Endothelial cell of umbilical vein (primary cell): ENCODE measurements around the gene SPATS2L.

Source experiments
- CTCF ChIP-seq, 2 donors: IDR thresholded peaks; 1 replicate in 1 of 2; 2 replicates in 1 of 2; pipeline ENCODE4 v1.5.1; 2011; ENCODE audit warnings: low read length in 2 of 2, mild to moderate bottlenecking in 2 of 2, moderate library complexity in 2 of 2, control low read depth in 1 of 2, inconsistent platforms in 1 of 2, low read depth in 1 of 2; ENCODE audit not compliant: insufficient read depth in 1 of 2; ENCODE audit errors: extremely low read depth in 1 of 2
- EZH2 ChIP-seq: IDR thresholded peaks from 2 replicates; pipeline ENCODE4 v1.6.1; 2012; ENCODE audit warnings: borderline replicate concordance, low read depth, mild to moderate bottlenecking, moderate library complexity, low read length, inconsistent platforms; ENCODE audit not compliant: severe bottlenecking
- GATA2 ChIP-seq: IDR thresholded peaks from 2 replicates; pipeline ENCODE4 v1.7.0; 2011; ENCODE audit warnings: low read depth, mild to moderate bottlenecking, moderate library complexity, mixed read lengths, low read length; ENCODE audit not compliant: insufficient read length, insufficient read depth
- JUN ChIP-seq: IDR thresholded peaks from 2 replicates; pipeline ENCODE4 v1.6.1; 2011; ENCODE audit warnings: borderline replicate concordance, low read depth; ENCODE audit not compliant: insufficient read length, insufficient read depth
- MAX ChIP-seq: IDR thresholded peaks from 2 replicates; pipeline ENCODE4 v1.6.1; 2011; ENCODE audit not compliant: insufficient read depth, insufficient read length
- MYC ChIP-seq: IDR thresholded peaks from one replicate; pipeline ENCODE4 v1.6.1; 2011; ENCODE audit warnings: mild to moderate bottlenecking, low read depth, low read length
- POLR2A ChIP-seq: IDR thresholded peaks from 2 replicates; pipeline ENCODE4 v1.6.1; 2012; ENCODE audit warnings: low read depth, mild to moderate bottlenecking, control low read depth, low read length
- POLR2AphosphoS5 ChIP-seq: IDR thresholded peaks from 2 replicates; pipeline ENCODE4 v1.6.1; 2012; ENCODE audit warnings: low read depth, mild to moderate bottlenecking, control low read depth, low read length, moderate library complexity; ENCODE audit not compliant: insufficient read depth

DNA sequence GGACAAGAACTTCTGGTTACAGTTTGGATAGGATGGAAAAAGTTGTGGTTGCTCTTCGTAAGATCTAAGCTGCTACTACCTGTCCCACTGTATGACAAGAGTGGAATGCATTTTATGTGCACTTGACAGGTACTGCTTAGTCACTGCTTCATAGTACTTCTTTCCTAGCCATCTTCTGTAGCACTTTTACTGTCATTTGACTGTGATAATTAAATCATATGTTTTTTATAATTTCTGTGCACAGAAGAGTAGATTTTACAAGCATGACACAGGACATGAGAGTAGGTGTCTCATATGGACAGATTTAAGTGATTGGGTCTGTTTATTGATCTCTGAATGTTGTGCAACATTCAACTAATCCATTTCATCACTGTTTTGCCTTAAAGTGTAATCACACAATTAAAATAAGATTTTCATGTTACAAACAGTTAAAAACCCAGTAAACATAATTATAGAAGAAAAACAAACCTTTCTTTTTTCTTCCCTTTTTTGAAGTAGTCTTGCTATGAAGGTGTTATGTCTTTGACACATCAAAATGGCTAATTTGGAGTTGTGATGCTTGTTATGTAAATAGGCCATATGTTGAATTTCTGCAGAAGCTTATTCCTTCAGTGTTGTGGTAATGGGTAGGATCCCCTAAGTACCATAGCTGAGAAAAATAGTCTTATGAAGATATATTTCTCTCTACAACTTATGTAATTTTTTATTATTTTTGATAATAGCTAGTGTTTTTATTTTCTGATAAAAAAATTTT lies 3.0 kb downstream of the SPATS2L start:
- TF ChIP-seq CTCF (IDR thresholded peaks at IDR 0.05; ENCODE audit: extremely low read depth in 1 of 2, insufficient read depth in 1 of 2, low read depth in 1 of 2, low read length in 2 of 2), result no peak
- TF ChIP-seq EZH2, result no peak
- TF ChIP-seq JUN, result no peak
- no peak for TF ChIP-seq MAX
- TF ChIP-seq POLR2A, result no peak
- no peak for TF ChIP-seq POLR2AphosphoS5
- no peak for TF ChIP-seq MYC
- no peak for TF ChIP-seq GATA2
